Nephron (organoid): Measurements from ENCODE around the gene DCAF7.
A peak's percentile ranks its signal among the peaks of the same experiment; 100 is the strongest.

Experiments
- H3K27ac Mint-ChIP-seq, 3 experiments: 2 replicates each; pipeline ENCODE4 v1.8.0; 2020; ENCODE audit warnings: mixed read lengths in 3 of 3, mild to moderate bottlenecking in 2 of 3, moderate library complexity in 1 of 3
- H3K27me3 Mint-ChIP-seq: 2 replicates; pipeline ENCODE4 v1.8.0; 2021; ENCODE audit warnings: low read depth, mild to moderate bottlenecking, moderate library complexity, mixed read lengths
- H3K36me3 Mint-ChIP-seq: 2 replicates; pipeline ENCODE4 v1.8.0; 2020; ENCODE audit warnings: low read depth, mixed read lengths
- H3K4me1 Mint-ChIP-seq: 2 replicates; pipeline ENCODE4 v1.8.0; 2020; ENCODE audit warnings: mixed read lengths
- H3K4me3 Mint-ChIP-seq, 3 experiments: 2 replicates each; pipeline ENCODE4 v1.8.0; 2020; ENCODE audit warnings: mild to moderate bottlenecking in 3 of 3, mixed read lengths in 3 of 3, moderate library complexity in 2 of 3
- H3K9me3 Mint-ChIP-seq: 2 replicates; pipeline ENCODE4 v1.8.0; 2020; ENCODE audit warnings: mixed read lengths
- TF ChIP-seq, protein P1 (sequence below), 3 experiments: fragments of 200-600 bp; sonication (generic); IDR thresholded peaks; one replicate each; pipeline ENCODE4 v1.5.0; 2021; ENCODE audit warnings: antibody characterized with exemption in 3 of 3; ENCODE audit not compliant: unreplicated experiment in 3 of 3

The DCAF7 gene

DNA sequence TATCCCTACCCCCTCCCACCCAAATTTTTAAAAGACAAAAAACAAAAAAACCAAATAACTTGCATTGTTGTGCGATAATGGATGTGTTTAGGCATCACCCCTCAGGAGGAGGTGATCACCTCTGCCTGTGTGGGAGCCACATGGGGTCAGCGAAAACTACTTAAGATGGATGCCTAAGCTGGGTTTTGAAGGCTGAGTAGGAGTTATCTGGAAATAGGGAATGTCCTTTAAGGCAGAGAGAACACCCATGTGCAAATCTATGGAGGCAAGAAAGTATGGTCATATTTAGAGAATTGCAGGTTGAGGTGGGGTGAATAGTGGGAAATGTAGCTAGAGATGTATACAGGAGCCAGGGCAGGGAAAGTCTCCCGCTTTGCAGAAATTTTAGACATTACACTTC, 44.9 kb downstream of the DCAF7 start:
- H3K4me3 Mint-ChIP-seq = no peak overlapping the region
- H3K27ac Mint-ChIP-seq = no peak overlapping the region
- H3K36me3 Mint-ChIP-seq = peaks cover 31% of the 10 kb centered on the region
- TF ChIP-seq, protein P1, sequence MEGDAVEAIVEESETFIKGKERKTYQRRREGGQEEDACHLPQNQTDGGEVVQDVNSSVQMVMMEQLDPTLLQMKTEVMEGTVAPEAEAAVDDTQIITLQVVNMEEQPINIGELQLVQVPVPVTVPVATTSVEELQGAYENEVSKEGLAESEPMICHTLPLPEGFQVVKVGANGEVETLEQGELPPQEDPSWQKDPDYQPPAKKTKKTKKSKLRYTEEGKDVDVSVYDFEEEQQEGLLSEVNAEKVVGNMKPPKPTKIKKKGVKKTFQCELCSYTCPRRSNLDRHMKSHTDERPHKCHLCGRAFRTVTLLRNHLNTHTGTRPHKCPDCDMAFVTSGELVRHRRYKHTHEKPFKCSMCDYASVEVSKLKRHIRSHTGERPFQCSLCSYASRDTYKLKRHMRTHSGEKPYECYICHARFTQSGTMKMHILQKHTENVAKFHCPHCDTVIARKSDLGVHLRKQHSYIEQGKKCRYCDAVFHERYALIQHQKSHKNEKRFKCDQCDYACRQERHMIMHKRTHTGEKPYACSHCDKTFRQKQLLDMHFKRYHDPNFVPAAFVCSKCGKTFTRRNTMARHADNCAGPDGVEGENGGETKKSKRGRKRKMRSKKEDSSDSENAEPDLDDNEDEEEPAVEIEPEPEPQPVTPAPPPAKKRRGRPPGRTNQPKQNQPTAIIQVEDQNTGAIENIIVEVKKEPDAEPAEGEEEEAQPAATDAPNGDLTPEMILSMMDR (IDR thresholded peaks at IDR 0.05; ENCODE audit: unreplicated experiment in 3 of 3) = no peak
- H3K27me3 Mint-ChIP-seq = no peaks in the 10 kb centered on the region
- H3K9me3 Mint-ChIP-seq = no peaks in the 10 kb centered on the region
- H3K4me1 Mint-ChIP-seq = peaks cover 5% of the 10 kb centered on the region

DNA sequence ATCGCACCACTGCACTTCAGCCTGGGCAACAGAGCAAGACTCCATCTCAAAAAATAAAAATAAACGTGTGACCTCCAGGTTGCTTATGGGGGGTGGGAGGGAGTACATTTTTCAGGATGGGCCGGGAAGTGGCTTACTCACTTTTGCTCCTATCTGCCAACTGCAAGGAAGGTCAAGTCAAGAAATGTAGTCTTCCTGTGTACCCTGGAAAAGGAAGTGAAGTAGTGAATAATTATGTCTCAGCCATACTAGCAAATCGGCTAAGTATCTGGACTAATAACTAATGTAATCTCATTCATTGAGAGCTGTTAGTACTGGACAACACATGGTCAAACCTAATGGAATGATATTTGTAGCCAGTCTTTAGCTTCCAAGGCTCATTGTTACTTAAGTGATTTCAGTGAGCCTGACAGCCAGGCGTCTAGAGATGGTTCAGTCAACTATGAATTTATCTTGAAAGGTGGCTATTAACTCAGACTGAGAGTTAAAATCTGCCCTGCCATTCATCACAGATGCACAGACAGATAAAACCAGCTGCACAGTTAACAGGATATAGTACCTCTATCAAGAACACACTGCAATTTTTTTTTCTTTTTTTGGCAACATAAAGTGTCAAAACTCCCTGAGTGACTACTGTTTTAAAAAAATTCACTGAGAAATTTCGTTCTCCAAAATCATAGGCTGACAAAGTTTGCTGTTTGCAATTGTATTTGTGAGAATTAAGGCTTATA, 46.7 kb downstream of the DCAF7 start:
- H3K4me3 Mint-ChIP-seq = no peak overlapping the region
- H3K36me3 Mint-ChIP-seq = peaks cover 13% of the 10 kb centered on the region
- H3K4me1 Mint-ChIP-seq = peaks cover 17% of the 10 kb centered on the region

DNA sequence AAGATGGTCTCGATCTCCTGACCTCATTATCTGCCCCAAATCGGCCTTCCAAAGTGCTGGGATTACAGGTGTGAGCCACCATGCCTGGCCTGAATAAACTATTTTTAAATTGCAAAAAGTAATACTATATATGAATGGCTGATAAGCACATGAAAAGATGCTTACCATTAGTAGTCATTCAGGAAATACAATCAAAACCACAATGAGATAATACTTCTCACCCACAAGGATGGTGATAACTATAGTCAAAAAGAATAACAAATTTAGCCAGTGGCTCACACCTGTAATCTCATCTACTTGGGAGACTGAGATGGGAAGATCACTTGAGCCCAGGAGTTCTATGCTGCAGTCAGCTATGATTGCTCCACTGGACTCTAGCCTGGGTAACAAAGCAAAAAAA, 48.0 kb downstream of the DCAF7 start:
- Mint-ChIP-seq H3K27me3 (no peaks in the 10 kb centered on the region), H3K36me3 (peaks cover 13% of the 10 kb centered on the region), H3K9me3 (no peaks in the 10 kb centered on the region), H3K4me1 (peaks cover 17% of the 10 kb centered on the region), H3K27ac (no peak overlapping the region), H3K4me3 (peak overlapping the region in 1 of 3 experiments; percentile 50)
- TF ChIP-seq, protein P1 (IDR thresholded peaks at IDR 0.05; ENCODE audit: unreplicated experiment in 3 of 3) = no peak

More for the DNA sequence above, 46.7 kb downstream of the DCAF7 start:
- TF ChIP-seq, protein P1 (IDR thresholded peaks at IDR 0.05; ENCODE audit: unreplicated experiment in 3 of 3) = no peak
- no peaks in the 10 kb centered on the region for H3K27me3 Mint-ChIP-seq
- H3K9me3 Mint-ChIP-seq = no peaks in the 10 kb centered on the region
- H3K27ac Mint-ChIP-seq = no peak overlapping the region

DNA sequence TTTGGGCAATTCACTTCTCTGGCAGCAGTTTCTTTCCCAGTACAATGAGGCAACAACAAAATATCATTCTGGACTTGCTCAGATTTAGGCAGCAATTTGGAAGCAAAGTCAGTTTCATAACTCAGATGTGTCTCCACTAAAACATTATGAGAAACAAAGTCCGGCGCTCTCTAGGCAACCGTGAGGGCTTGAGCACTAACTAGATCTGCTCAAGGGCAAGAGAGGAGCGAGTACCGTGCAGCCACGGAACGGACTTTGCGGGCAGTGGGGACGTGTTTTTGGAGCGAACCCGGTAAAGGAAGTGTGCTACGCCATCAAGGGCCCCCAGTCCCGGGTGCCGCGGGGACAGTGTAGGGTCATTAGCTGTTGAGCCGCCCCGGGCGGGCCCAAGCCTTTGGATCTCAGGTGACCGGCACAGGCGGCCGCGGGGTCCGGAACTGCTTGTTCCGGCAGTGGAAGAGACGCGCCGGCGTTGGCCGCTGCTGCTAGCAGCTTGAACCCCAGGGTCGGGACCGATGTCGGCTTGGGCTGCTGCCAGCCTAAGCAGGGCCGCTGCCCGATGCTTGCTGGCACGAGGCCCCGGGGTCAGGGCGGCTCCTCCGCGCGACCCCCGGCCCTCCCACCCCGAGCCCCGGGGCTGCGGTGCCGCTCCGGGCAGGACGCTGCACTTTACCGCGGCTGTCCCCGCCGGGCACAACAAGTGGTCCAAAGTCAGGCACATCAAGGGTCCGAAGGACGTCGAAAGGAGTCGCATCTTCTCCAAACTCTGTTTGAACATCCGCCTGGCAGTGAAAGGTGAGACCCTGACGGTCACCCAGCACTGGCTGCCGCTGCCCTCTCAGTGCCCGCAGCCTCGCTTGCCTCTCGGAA, 50.5 kb downstream of the DCAF7 start, which contains the start of gene TACO1:
TSS of gene TACO1 (plus strand) at position 327 of the 870 bp plus-strand sequence. CDS start at position 516, 189 bp downstream.
- peak within 1 kb of the TSS; percentile 94 to 99 (median 99) for H3K4me3 Mint-ChIP-seq
- peak within 1 kb of the TSS; percentile 89 to 96 (median 94) for H3K27ac Mint-ChIP-seq
- TF ChIP-seq, protein P1 (IDR thresholded peaks at IDR 0.05; ENCODE audit: unreplicated experiment in 3 of 3) = no peak
- H3K27me3 Mint-ChIP-seq = no peaks in the 10 kb centered on the region
- peaks cover 17% of the 10 kb centered on the region for H3K4me1 Mint-ChIP-seq
- peaks cover 13% of the 10 kb centered on the region for H3K36me3 Mint-ChIP-seq
- no peaks in the 10 kb centered on the region for H3K9me3 Mint-ChIP-seq

DNA sequence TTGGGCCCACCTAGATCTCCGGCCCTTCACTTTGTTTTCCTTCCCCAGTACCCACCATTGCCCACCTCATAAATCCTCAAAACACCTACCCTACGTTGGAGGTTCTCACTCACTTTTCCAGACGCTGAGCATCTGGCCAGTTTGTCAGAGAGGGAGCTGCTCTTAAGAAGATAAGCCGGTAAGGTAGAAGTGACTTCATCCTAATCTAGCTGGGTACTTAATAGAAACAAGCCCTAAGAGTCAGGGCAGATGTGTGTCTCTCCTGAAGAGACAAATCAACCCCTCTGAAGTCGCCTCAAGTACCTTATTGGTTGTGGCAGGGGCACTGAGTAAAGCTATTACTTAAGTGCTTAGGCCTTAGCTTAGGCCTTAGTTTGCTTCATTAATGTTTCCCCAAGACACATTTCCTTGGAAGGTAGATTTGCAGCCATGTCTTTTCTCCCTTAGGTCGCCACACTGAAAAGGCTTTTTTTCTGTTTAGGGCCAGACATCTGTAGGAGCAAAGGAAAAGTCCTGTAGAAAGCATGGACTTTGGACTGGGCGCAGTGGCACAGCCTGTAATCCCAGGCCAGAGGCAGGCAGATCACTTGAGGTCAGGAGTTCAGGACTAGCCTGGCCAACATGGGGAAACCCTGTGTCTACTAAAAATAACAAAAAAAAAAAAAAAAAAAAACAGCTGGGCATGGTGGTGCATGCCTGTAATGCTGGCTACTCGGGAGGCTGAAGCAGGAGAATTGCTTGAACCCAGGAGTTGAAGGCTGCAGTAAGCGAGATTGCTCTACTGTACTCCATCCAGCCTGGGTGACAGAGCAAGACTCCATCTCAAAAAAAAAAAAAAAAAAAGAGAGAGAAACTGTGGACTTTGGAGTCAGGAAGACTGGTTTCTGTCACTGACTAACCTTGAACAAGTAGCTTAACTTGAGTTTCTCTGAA, 51.4 kb downstream of the DCAF7 start:
- H3K4me3 Mint-ChIP-seq = peak overlapping the region; percentile 94 to 99 (median 99)

More for the DNA sequence above, 51.4 kb downstream of the DCAF7 start:
- TF ChIP-seq, protein P1 (IDR thresholded peaks at IDR 0.05; ENCODE audit: unreplicated experiment in 3 of 3) = no peak
- Mint-ChIP-seq H3K9me3 (no peaks in the 10 kb centered on the region), H3K36me3 (peaks cover 19% of the 10 kb centered on the region), H3K4me1 (peaks cover 17% of the 10 kb centered on the region), H3K27me3 (no peaks in the 10 kb centered on the region), H3K27ac (peak overlapping the region; percentile 79 to 96 (median 94))
